H54 (cell line): Measurements from ENCODE around the gene GIT1.
"Not testable (repeated sequence)": the region's sequence is repeated elsewhere in the genome, so short reads cannot be mapped to it uniquely, and the experiment has no call there.

Experiments used
- DNase-seq: peaks from one replicate; pipeline ENCODE4 v3.0.0; 2011; ENCODE audit warnings: low spot score, mixed read lengths; ENCODE audit not compliant: insufficient read length
- FAIRE-seq: peaks from 3 replicates; lab custom pipeline; 2011; peaks lifted over from hg19 to GRCh38; lab: Jason Lieb, UNC
- POLR2A ChIP-seq: IDR thresholded peaks from 2 replicates; pipeline ENCODE4 v1.6.1; 2011; ENCODE audit warnings: low read depth, mild to moderate bottlenecking, low read length

GIT1 gene

DNA sequence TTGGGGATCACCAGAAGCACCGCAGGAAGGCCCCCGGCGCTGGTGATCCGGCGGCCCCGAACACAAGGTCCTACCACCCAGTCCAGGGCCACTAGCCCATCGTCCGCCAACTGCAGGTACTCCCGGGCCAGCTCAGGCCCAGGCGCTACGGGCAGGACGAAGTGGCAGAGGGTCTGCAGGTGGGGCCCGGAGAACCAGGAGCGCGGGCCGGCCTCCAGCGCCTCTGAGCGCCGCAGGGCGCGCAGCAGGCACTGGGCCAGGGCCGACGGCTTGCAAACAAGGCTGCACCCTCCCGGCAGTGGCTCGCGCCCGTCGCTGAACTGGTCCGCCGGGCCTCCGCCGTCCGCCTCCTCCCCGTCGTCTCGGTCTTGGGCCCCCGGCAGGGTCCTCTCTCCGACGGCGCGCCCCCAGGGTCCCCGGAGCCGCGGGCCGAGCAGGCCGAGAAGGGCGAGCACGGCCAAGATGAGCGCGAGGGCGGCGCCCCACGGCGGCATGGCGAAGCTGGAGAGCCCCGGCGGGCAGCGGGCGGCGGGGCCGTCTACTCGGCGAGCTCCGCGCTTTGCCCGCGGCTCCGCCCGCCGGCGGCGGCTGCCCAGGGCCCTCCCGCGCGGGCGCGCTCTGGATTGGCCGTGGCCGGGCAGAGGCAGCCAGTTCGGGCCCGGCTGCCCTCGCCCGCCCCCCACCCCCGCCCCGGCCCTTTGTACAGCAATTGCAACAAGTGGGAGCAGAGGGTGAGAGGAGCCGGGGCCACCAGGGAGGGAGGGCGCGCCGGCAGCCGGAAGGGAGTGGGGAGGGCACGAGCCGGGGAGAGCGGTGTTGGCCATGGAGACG, 22.8 kb downstream of the GIT1 start, which contains the start of gene ABHD15:
TSS of gene ABHD15 (minus strand) at position 565 of the 831 bp plus-strand sequence. CDS start at position 494, 71 bp downstream.
- TF ChIP-seq POLR2A: 0 out of 2 replicates have a peak, but pooled peaks have one; percentile 10
- FAIRE-seq (no peak), DNase-seq (peak; percentile 72)

DNA sequence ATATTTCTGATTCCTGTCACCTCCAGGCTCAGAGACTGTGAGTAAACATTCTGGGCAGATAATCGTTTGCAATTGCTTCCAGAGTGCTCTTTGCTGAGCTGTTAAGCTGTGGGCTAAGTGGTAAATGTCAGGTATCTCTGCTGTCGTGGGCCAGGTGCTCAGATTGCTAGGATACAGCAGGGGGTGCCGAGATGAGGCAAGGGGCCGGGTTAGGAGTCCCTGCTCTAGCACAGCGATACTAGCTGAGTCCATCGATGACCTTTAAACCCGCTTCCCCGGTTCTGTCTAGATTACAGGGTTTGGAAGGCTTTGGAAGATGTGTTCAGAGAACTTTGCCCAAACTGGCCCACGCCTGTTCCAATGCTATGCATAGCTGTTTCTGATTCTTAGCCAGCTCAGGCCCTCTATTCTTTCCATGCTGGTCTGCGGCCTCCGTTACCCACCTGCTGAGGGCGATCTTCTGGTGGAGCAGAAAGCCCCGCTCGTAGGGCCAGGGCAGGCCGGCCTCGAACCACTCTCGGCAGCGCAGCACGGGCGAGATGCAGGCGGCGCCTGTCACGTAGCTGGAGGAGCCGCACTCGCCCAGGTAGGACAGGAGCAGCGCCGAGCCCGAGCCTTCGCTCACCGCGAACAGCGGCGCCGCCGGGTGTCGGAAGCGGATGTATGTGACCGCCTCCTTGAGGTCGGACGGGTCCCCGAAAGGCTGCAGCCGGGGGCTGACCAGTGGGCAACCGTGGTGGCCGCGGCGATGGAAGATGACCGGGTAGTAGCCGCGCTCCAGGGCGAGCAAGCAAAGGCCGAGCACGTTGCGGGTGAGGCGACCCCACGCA, 23.6 kb downstream of the GIT1 start:
- no peak for FAIRE-seq
- TF ChIP-seq POLR2A: no peak
- DNase-seq: no peak

DNA sequence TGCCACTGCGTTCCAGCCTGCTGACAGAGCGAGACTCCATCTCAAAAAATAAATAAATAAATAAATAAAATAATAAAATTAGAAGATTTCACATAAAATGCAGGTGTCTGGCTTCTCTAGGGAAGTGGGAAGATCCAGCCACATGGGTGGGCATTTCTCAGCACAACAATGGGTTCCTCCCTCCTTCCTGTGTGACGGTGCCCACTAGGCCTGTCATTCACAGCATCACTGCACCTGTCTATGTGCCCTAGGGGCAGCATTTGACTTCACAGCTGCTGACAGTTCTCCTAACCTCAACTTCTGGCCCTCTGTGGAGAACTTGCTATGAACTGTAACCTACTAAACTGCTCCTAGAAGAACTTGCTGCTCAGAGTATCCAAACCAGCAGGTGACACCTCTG, 25.6 kb downstream of the GIT1 start:
- FAIRE-seq: no peak
- no peak for TF ChIP-seq POLR2A
- DNase-seq: no peak

DNA sequence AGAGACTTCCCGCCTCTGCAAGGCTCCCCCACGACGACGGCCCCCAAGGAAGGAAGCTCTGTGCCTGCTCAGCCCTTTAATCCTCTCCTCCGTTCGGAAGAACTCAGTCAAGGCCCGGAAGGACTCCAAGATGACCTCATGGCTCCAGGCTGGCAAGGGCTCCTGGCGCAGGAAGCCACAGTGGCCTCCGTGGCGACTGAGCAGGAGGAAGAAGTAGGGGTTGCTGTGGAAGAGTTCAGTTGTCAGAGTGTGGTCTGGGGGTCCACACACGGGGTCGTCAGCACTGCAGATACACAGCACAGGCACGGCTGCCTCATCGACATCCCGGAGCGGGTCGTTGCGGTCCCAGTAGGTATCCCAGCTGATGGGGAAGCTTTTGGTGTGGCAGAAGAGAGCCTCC, 26.8 kb downstream of the GIT1 start:
- TF ChIP-seq POLR2A: no peak
- DNase-seq: no peak
- no peak for FAIRE-seq

DNA sequence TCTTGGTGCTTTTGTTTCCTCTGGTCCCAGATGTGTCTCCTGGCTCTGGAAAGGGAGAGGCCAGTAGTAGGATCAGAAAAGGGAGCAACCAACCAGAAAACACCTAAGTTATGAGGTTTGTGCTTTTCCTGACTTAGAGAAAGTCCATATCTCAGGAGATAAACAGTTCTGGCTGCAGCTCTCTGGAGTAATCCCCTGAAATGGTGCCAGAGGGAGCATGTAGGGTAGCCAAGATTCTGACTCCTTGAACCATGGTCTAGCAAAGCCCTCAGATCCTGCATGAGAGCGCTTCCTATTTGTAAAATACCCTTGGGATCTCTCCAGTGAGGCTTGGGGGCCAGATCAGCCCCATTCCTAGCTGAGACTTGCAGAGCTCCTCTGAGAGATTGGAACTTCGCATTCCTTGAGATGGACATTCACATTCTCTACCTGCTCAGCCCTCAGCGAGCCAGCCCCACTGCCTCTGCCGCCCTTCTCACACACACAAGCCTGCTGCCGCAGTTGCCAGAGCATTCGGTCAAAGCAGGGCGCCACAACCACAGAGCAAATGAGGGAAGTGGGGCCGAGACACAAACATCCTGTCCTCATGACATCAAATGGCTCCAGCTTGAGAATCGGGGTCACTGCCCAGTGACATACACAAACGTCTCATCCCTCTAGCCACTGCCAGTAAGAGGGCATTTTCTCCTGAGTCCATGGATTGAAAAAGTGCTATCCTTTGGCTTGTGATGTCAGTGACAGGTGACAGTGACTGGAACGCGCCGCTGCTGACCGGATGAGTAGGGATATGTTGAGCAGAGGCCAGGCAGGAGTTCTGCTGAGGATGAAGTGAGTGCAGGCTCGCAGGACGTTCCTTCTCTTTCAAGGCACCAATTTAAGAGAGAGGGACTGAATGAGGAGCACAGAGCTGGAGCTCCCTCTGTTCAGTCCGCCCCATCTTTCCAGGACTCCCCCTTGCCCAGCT, 27.6 kb downstream of the GIT1 start:
- FAIRE-seq (no peak), DNase-seq (no peak)
- TF ChIP-seq POLR2A: no peak

DNA sequence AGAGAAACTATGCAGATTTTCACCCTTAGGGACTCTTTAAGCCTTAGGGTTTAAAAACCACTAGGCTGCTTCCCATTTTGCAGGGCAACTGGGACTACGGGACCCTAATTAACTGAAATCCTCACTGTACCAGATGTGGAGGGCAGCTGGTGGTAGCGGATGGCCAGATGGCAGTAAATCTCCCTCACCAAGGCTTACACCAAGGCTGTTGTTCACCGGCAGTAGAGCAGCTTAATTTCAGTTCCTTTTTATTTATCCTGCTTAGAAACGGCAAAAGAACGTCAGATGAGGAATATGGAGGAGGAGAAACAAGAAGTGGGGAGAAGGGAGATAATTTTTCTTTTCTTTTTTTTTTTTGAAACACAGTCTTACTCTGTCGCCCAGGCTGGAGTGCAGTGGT, 29.1 kb downstream of the GIT1 start:
- FAIRE-seq (no peak), DNase-seq (no peak)
- no peak for TF ChIP-seq POLR2A

DNA sequence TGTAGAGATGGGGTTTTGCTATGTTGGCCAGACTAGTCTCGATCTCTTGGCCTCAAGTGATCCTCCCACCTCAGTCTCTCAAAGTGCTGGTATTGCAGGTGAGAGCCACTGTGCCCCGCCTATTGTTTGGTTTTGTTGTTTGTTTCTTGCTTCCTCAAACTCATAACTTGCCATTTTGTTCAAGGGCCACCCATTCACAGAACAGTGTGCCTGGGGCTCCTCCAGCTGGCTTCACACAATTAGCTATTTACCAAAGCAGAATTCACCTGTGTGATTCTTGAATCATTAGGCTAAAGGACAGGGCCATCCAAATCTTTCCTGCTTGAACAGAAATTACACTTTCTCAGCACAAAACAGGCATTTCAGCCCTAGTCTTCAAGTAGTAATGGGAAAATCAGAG, 29.8 kb downstream of the GIT1 start:
- FAIRE-seq (no peak), DNase-seq (no peak)
- TF ChIP-seq POLR2A: no peak

DNA sequence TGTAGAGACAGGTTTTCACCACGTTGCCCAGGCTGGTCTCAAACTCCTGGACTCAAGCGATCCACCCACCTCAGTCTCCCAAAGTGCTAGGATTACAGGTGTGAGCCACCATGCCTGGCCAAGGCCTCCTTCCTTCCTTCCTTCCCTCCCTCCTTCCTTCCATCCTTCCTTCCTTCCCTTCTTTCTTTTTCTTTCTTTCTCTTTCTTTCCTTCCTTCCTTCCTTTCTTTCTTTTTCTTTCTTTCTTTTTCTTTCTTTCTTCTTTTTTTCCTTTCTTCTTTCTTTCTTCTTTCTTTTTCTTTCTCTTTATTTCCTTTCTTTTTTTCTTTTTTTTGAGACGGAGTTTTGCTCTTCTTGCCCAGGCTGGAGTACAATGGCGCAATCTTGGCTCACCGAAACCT, 31.3 kb downstream of the GIT1 start:
- FAIRE-seq, DNase-seq: not testable (repeated sequence)

DNA sequence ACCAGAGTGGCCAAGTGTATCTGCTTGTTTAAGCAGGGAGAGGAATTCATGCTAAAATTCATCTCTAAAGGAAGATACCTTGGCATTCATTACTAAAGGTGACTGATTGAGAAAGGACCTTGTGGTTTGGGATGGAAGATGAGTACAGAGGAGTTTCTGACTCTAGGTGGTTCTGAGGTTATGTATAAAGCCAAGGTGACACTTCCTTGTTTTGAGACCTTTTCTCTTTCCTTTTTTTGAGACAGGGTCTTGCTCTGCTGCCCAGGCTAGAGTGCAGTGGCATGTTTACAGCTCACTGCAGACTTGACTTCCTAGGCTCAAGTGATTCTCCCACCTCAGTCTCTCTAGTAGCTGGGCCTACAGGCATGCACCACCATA, 31.7 kb downstream of the GIT1 start:
- TF ChIP-seq POLR2A: no peak
- DNase-seq (no peak), FAIRE-seq (no peak)

DNA sequence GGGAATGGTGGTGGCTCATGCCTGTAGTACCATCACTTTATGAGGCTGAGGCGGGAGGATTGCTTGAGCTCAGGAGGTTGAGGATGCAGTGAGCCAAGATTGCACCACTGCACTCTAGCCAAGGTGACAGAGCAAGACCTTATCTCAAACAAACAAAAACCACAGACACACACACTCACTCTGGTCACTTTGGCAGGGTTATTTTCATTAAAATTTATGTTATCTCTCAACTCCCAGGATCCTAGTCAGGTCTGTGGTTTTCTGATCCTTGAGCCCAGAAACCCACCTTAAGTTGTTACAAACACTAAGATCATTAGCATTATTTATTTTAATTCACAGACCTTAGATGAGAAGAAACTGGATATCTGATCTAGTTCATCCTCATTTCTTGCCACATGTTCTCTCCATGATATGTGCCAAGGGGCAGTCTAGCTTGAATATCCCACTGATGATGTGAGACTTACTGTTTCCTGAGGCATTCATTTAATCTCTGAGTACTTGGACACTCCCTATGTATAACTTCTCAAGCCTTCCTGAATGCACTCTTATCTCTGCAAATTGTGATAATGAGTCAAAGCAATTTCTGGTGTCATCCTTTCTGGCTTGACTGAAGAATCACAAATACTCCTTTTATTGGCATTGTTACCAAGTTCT, 32.2 kb downstream of the GIT1 start:
- no peak for DNase-seq
- TF ChIP-seq POLR2A: no peak
- no peak for FAIRE-seq

DNA sequence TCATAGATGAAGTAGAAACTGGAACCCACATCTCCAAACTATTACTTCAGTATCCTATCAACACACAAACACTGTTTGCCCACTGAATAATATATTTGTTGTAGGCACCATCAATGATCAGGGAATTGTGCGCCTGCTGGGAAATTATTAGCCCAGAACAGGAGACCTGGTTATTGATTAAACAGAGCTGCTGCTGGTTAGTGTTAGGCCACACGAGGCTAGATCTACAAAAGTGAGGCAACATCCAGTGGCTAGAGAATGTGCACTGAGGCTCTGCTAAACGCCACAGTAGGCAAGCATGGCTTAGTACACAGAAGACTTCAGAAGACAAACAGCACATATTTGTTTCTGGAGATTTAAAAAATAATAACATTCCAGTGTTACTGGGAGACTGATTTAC, 33.6 kb downstream of the GIT1 start:
- FAIRE-seq: no peak
- no peak for TF ChIP-seq POLR2A
- DNase-seq: no peak

DNA sequence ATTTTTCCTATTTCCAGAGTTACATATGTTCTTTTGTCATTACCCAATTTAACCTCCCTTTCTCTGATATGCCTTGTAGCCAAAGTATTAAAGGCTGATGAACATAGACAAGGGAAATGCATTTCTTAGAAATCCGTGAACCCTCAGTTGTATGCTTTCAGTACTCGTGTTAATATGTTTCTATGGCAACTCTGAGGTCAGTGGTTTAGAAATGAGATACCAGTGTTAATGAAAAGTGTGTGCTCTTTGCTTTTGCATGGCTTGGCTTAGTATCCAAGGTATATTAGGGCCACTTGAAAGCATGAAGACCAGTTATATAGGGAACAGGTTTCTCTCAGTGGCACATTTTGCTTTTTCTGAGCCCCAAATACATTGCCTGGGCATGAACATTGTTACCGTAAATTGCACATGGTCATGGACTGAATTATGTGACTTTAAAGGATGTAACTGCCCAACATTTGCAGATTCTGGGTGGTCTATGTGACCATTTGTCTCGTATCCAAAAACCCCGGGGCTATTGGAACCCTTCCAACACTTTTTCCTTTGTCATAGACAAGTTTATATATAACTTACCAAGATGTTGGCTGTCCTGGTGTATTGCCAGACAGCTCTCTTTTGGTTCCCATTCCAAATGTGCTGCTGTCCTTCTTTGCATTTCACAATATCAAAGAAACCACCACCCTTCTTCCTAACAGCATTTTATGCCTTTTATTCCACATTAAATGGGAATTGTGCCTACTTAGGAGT, 40.1 kb downstream of the GIT1 start:
- no peak for TF ChIP-seq POLR2A
- FAIRE-seq (no peak), DNase-seq (no peak)

DNA sequence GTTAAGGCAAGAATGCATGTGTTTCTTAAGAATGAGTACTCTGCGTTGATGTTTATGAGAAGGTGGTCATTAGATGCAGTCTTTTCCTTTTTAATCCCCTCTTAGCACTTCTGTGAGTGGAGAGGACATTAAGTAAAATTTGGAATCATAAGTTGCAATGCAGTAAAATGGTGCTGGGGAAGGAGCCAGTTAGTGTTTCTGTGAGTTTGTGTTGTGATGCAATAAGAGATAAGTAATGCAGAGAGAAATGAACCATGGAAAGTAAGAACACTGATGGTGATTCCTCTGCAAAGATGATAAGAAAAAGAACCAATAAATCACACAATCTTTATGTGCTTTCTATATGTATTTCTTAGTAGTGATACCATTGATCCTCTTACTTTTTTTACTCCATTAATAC, 42.6 kb downstream of the GIT1 start:
- no peak for FAIRE-seq
- TF ChIP-seq POLR2A: no peak
- no peak for DNase-seq
